HG02884 (cell line): ENCODE results near the gene CAMK2B.

Experiments
- ATAC-seq: cut with Tn5 transposase; IDR thresholded peaks from one replicate; pipeline ENCODE4 v1.9.1; 2021; ENCODE audit warnings: mild to moderate bottlenecking, moderate library complexity; ENCODE audit not compliant: unreplicated experiment

CAMK2B gene

DNA sequence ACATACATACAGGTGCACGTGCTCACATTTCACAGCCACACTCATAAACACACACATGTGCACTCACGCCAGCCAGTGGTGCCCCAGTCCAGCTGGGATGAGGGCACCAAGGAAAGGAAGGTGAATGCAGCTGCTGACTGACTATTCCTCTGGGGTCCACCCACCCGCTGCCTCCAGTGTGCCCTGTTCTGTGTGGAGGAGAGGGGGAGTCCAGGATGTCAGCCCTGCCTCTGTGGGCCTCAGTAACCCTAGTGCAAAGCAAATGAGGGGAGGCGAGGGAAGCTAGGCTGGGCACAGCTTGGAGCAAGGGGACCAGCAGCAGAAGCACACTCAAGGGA, 67.0 kb downstream of the CAMK2B start:
- no peak for ATAC-seq

DNA sequence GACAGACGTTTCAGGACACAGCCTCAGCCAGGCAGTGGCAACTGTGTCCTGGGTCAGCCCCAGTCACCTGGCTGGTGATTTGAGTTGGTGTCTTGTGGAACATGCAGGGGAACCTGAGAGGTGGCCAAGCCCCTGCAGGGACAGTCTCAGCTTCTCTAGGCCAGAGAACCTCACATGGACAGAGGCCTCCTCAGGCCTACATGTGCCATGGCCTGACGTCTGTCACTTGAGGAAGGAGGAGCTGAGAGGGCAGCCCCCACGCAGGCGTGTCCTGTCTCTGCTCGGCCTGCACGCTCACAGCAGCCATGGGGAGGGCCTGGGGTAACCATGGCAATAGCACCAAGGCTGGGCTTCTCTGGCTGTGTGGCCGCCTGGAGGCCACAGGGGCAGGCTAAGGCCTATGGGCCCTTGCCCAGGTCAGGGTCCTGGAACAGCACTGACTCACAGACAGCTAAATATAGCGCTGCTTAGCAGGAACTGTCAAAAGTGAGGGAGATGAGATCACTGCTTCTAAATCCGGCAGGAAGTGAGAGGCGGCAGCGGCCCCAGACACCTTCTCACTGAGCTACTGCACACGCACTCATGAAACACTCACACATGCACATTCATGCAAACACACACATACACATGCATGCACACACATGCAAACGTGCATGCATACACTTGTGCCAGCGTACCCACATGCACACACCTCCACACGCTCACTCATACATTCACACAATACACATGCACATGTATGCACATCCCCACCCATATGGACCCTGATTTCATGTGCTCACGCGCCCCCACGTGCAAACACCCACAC, 67.6 kb downstream of the CAMK2B start:
- ATAC-seq, result peak; percentile 88

DNA sequence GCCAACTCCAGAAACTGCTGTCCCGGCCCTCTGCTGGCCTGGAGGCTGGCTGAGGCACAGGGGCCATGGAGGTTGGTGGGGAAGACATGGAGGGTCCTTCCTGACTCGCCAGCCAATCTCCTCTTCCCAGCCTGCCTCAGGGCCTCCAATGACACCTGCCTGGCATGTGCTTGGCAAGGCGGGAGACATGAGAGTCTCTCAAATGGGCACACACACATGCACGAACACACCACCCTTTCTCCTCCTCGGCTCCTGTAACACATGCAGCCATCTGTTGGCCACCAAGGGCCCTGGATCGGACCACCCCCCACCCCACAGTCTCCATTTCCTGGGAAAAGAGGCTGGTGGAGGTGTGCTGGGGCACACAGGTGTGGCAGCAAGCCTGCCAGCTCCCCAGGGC, 68.2 kb downstream of the CAMK2B start:
- ATAC-seq, result no peak

DNA sequence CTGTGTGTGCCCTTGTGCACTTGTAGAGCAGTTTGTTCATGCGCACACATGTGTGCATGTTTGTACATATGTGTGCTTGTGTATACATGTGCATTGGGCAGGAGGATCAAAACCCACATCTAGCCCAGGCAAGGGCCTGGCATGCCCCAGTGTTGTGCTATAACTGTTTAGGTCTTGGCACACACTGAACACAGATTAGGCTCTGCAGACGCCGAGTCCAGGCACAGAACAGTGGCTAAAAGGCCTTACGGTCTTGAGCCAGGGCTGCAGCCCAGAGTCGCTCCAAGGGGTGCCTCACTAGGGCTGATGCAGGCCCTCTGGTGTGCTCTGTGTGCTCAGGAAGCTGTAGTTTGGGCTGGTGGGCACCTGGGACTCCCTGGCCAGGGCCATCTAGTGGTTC, 68.9 kb downstream of the CAMK2B start:
- ATAC-seq, result no peak

DNA sequence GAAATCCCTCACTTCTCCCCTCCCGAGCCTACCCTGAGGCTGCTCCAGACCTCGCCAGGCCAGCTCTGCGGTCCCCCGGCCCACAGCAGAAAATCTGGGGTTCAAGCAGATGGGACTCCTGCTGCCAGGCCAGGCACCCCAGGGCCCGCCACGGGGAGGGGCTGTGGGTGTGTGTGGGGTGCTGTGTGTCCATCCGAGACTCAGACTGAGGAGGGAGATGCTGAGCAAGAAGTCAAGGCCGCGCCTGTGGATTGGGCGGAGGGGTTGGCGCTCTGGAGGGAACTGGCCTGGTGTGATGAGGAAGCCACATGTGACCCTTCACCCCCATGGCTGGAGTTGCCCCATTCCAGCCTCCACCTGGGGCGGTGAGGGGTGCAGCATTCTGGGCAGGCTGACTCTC, 73.5 kb downstream of the CAMK2B start:
- no peak for ATAC-seq

DNA sequence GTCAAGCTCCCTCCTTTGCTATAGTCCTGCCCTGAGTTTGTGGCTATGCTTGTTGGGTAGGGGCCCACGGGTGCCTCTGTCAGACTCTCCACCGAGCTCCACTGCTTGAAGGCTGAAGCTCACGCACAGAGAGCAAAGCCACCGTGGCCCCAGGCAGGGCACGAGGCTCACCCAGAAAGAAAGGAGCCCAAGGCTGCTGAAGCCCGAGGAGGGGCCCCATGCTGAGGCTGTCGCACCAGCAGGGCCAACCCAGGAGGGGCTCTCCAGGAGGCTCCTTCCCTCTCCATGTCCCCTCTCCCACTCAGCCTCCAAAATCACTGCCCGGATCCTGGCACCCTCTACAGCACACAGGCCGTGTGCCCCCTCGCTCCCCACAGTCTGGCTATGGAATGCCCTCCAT, 74.1 kb downstream of the CAMK2B start:
- ATAC-seq, result no peak

- ATAC-seq, result no peak
These were observed 75.7 kb downstream of the CAMK2B start for GRCh38 chr7:44249639-44250234.

- no peak for ATAC-seq
These were observed 77.3 kb downstream of the CAMK2B start for GRCh38 chr7:44247868-44248651.

- ATAC-seq, result no peak
These were observed 78.8 kb downstream of the CAMK2B start for GRCh38 chr7:44246396-44247113.

DNA sequence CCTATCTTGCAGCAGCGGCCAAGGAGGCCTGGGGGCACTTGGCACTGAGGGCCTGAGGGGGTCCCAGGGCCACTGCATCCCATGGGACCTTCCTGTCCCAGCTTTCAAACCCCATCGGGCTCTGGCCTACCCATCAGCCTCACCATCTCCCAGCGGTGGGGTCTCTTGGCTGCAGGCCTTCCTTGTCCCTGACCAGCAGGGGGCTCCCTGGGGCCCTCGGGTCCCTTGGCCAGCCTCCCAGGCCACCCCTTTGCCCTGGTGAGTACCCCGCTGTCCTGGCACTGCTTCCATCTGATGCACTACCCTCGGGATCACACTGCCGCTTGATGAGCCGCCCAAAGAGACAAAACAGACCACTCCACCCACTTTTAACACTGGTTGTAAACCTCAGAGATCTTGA, 81.1 kb downstream of the CAMK2B start:
- ATAC-seq, result no peak

DNA sequence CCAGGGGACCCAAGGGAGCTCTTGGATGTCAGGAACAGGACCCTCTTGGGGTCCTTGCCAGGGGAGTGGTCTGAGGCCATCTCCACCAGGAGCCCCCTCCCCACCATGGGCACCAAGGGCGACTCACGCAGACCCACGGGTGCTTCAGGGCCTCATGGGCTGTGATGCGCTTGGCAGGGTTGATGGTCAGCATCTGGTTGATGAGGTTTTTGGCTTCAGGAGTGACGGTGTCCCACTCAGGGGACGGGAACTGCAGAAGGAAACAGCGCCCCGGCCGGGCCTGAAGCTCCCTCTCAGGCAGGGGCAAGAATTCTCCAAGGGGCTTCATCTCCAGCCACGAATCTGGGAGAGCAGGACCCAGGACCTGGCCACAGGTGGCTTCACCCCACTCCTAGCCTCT, 83.3 kb downstream of the CAMK2B start:
- ATAC-seq, result no peak

DNA sequence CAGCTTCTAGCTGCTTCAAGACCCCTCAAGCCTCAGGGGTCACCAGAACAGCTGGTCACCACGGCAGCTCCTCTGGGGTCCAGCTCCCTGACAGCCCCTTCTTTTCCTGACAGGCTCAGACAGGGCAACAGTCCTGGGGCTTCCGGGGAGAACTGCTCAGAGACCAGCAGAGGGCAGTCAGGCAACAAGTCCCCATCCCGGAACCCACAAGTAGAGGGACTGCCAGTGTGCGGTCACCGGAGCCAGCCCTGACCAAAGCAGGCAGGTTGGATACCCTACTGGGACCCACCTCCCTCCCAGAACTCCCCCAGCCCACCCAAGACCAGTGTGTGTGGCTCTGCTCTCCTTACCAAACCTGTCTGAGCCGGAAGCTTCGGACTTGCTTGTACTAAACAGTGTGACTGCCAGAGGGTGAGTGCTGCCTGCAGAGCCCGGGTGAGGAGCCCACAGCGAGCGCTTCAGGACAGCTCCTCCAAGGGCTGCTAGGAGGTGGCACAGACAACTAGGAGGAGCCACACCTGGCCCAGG, 84.3 kb downstream of the CAMK2B start:
- ATAC-seq, result peak; percentile 79

DNA sequence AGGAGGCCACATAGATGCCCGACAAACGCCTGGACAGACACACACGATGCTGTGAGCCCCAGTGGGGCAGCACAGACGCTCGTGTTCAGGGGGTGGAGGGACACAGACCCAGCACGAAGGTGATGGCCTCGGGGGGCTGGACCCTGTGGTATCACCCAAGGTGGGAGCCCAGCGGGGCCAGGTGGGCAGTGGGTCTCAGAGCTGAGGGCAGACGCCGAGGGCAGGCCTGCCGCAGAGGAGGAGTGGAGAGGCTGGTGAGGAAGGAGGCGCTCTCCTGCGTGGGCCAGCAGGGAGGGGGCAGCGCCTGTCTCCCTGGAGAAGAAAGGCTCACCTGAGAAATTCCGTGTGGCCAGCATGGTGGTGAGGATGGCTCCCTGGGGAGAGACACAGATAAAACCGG, 85.0 kb downstream of the CAMK2B start:
- no peak for ATAC-seq

DNA sequence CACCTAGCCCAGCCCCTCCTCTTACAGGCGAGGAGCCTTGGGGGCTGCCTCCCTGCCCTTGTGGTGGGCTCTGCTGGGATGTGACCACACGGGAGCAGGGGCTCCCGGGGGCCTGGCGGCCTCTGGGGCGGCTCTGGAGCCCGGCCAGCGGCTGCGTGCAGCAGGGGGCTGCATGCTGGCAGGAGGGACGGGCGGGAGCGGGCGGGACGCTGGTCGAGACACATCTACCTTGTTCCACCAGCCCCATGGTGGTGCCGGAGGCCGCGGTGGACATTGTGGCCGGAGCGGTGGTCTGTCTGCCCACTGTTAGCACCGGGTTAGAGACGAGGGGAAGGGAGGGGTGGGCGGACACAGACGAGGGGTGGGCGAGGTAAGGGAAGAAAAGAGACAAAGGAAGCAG, 86.0 kb downstream of the CAMK2B start:
- ATAC-seq, result no peak

DNA sequence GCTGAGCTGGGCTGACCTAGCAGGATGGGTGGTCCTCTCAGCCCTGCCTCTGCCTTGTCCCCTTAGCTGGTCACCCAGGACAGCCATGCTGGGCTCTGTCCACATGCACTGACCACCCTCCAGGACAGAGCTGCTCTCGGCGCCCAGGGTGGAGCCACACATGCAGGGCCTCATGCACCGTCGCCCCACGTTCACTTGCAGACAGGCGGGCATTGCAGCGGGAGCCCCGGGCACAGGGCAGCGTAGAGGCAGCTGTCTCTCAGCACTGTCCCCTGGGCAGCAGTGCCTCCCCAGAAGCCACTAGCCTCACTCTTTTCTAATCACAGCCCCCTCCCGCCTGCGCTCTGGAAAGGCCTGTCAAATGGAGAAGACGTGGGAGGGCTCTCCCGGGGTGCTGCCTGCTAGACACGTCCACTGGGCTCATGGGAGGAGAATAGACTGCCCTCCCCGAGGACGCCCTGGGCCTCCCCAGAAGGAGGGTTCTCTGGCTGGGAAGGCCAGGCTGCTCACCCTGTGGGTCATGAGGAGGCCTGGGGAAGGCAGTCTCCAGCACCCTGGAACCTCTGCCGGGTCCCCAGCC, 87.2 kb downstream of the CAMK2B start:
- ATAC-seq, result no peak

- no peak for ATAC-seq
These were observed 87.7 kb downstream of the CAMK2B start for GRCh38 chr7:44237696-44238095.

DNA sequence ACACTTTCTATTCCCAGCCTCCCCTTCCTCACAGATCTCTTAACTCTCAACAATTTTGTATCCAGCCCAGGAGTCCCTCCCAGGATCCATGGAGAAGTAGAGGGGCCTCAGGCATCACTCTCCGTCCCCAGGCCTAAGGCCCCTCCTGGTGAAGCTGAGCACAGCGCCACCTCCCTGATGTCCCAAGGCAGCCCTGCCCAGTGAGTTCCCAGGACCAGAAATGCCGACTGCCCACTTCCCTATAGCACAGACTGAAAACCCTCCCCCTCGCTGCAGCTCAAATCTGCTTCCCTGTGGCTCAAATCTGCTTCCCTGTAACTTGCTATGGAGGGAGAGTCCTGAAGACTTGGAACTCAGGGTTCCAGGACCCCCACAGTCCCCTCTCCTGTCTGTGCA, 89.1 kb downstream of the CAMK2B start:
- ATAC-seq, result no peak

DNA sequence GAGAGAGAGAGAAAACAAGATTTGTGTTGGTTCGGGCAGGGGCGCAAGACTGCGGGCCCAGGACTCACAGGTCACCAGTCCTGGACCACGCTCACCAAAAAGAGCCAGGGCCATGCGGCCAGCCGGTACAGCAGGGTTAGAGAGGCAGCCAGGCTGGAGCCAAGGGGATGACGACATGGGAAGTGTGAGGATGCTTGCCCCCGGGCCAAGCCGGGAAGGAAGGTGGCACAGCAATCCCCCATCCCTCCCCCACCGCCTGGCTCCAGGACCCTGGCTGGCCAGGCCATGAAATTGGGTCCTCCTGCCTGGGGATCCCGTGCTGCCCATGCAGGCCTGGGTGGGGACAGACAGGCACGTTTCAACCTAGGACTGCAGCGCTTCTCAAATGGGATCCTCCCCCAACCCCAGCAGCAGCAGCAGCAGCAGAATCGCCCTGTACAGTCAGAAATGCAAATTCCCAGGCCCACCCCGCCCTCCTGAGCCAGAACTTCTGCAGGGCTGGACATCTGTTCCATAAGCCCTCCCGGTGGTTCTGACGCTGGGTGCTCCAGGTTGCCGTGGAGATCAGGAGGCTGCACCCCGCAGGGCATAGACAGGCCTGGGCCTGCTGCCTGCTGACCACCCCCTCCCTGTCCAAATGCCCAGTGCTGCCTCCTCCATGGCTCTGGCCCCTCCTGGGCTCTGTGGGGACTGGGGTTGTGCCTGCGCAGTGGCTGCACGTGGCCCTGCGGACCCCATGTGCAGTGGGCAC, 89.6 kb downstream of the CAMK2B start:
- ATAC-seq, result no peak

DNA sequence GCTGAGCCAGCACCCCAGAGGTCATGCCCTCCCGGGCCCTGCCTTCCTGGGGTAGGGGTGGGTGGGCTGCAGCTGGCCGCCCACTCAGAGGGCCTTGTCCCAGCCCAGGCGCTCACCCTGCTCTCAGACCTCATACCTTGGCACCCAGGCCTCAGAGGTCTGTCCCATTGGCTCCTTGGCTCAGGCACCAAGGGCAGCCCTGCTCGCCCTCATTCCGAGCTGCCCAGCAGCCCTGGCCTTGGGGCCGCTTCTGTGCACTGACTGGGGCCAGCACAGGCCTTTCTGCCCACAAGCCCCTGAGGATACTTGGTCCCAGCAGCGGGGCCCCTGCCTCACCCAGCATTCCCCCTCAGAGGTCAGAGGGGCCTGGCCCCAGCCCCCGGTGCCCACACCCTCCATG, 90.3 kb downstream of the CAMK2B start:
- ATAC-seq, result no peak
